NCI-H1694 treated with DMSO at 0.1 percent for 48 hours (cell line): ENCODE measurements around the gene FOXJ3.

Experiments used
- DNase-seq: peaks from one replicate; lab custom pipeline; 2025; lab: John Stamatoyannopoulos, UW

Gene FOXJ3

GRCh38 chr1:42334240-42335049, 590 bp downstream of the FOXJ3 start:
- peak; percentile 34 for DNase-seq

GRCh38 chr1:42333662-42334239, 1.3 kb downstream of the FOXJ3 start:
- DNase-seq: no peak

- no peak for DNase-seq
Measured at GRCh38 chr1:42332877-42333276, 2.2 kb downstream of the FOXJ3 start.

GRCh38 chr1:42330215-42330614, 4.8 kb downstream of the FOXJ3 start:
- no peak for DNase-seq

GRCh38 chr1:42328916-42329496, 6.0 kb downstream of the FOXJ3 start:
- peak; percentile 53 for DNase-seq

- no peak for DNase-seq
Measured at GRCh38 chr1:42328047-42328625, 6.9 kb downstream of the FOXJ3 start.

GRCh38 chr1:42325014-42325402, 10.0 kb downstream of the FOXJ3 start:
- DNase-seq: no peak

GRCh38 chr1:42324398-42325013, 10.5 kb downstream of the FOXJ3 start:
- no peak for DNase-seq

GRCh38 chr1:42323551-42323950, 11.5 kb downstream of the FOXJ3 start:
- DNase-seq: no peak

- DNase-seq: no peak
Measured at GRCh38 chr1:42322577-42322976, 12.5 kb downstream of the FOXJ3 start.

- DNase-seq: no peak
Measured at GRCh38 chr1:42321731-42322130, 13.3 kb downstream of the FOXJ3 start.

GRCh38 chr1:42320708-42321107, 14.3 kb downstream of the FOXJ3 start:
- no peak for DNase-seq

GRCh38 chr1:42319871-42320484, 15.1 kb downstream of the FOXJ3 start:
- no peak for DNase-seq

- no peak for DNase-seq
Measured at GRCh38 chr1:42319128-42319851, 15.7 kb downstream of the FOXJ3 start.

- no peak for DNase-seq
Measured at GRCh38 chr1:42318601-42319000, 16.4 kb downstream of the FOXJ3 start.

GRCh38 chr1:42317308-42317707, 17.7 kb downstream of the FOXJ3 start:
- no peak for DNase-seq

GRCh38 chr1:42316292-42316691, 18.7 kb downstream of the FOXJ3 start:
- DNase-seq: no peak

- DNase-seq: no peak
Measured at GRCh38 chr1:42315500-42315899, 19.5 kb downstream of the FOXJ3 start.

GRCh38 chr1:42313970-42314369, 21.1 kb downstream of the FOXJ3 start:
- DNase-seq: no peak

GRCh38 chr1:42312576-42313212, 22.3 kb downstream of the FOXJ3 start:
- no peak for DNase-seq

GRCh38 chr1:42311897-42312296, 23.1 kb downstream of the FOXJ3 start:
- no peak for DNase-seq
